GM12891 (cell line): Measurements from ENCODE around the gene KIAA1549.

Experiments
- DNase-seq: peaks from one replicate; pipeline ENCODE4 v3.0.0; 2011; ENCODE audit warnings: low spot score; ENCODE audit not compliant: insufficient read length
- FAIRE-seq: peaks from 2 replicates; lab custom pipeline; 2011; peaks lifted over from hg19 to GRCh38; lab: Jason Lieb, UNC
- PAX5 ChIP-seq: IDR thresholded peaks from 2 replicates; pipeline ENCODE4 v1.6.1; 2011; ENCODE audit warnings: low read length, moderate library complexity, mild to moderate bottlenecking; ENCODE audit not compliant: insufficient read depth, severe bottlenecking
- POLR2A ChIP-seq: IDR thresholded peaks from 2 replicates; pipeline ENCODE4 v1.6.1; 2011; ENCODE audit warnings: low read depth, low read length, control low read depth
- POLR2AphosphoS5 ChIP-seq: IDR thresholded peaks from 2 replicates; pipeline ENCODE4 v1.6.1; 2011; ENCODE audit warnings: low read depth, low read length, control low read depth
- POU2F2 ChIP-seq: IDR thresholded peaks from 2 replicates; pipeline ENCODE4 v1.6.1; 2011; ENCODE audit warnings: low read depth, mild to moderate bottlenecking, control low read depth, low read length, moderate library complexity
- SPI1 ChIP-seq: IDR thresholded peaks from 2 replicates; pipeline ENCODE4 v1.6.1; 2011; ENCODE audit warnings: low read depth, low read length, control low read depth
- TAF1 ChIP-seq: IDR thresholded peaks from 2 replicates; pipeline ENCODE4 v1.6.1; 2011; ENCODE audit warnings: low read depth, low read length, control low read depth

KIAA1549 gene

GRCh38 chr7:138878856-138879255 lies 102.3 kb downstream of the KIAA1549 start:
- TF ChIP-seq TAF1 (no peak), POLR2AphosphoS5 (no peak), POU2F2 (no peak)
- DNase-seq: no peak
- no peak for FAIRE-seq

- FAIRE-seq: no peak
Observed at GRCh38 chr7:138878051-138878450, 103.1 kb downstream of the KIAA1549 start.

DNA sequence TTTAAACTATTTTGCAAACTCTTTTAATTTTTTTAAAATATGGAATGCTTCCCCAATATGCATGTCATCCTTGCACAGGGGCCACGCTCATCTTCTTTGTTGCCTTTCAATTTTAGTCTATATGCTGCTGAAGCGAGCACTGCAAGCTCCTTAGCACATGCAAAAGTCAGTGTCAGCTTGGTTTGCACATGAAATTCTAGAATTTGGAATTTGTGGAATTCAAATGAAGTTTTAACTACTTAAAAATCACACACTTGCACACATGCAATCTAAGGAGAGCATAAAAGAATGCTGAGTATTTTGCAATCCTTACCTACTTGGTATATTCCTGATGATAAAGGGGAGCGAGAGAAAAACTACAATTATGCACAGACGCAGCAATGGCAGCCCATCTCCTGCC lies 104.9 kb downstream of the KIAA1549 start:
- FAIRE-seq (no peak), DNase-seq (no peak)
- no peak for TF ChIP-seq POLR2A
- no peak for TF ChIP-seq POU2F2
- no peak for TF ChIP-seq POLR2AphosphoS5
- no peak for TF ChIP-seq PAX5
- no peak for TF ChIP-seq SPI1
- no peak for TF ChIP-seq TAF1

More at GRCh38 chr7:138878051-138878450, 103.1 kb downstream of the KIAA1549 start:
- TF ChIP-seq SPI1 (no peak), POLR2AphosphoS5 (no peak), POLR2A (no peak), TAF1 (no peak), POU2F2 (no peak)
- no peak for DNase-seq

- TF ChIP-seq POLR2AphosphoS5: no peak
- no peak for TF ChIP-seq SPI1
- no peak for TF ChIP-seq PAX5
- no peak for TF ChIP-seq POU2F2
- no peak for TF ChIP-seq POLR2A
- TF ChIP-seq TAF1: no peak
- DNase-seq: no peak
- no peak for FAIRE-seq
Observed at GRCh38 chr7:138875794-138876193, 105.4 kb downstream of the KIAA1549 start.

DNA sequence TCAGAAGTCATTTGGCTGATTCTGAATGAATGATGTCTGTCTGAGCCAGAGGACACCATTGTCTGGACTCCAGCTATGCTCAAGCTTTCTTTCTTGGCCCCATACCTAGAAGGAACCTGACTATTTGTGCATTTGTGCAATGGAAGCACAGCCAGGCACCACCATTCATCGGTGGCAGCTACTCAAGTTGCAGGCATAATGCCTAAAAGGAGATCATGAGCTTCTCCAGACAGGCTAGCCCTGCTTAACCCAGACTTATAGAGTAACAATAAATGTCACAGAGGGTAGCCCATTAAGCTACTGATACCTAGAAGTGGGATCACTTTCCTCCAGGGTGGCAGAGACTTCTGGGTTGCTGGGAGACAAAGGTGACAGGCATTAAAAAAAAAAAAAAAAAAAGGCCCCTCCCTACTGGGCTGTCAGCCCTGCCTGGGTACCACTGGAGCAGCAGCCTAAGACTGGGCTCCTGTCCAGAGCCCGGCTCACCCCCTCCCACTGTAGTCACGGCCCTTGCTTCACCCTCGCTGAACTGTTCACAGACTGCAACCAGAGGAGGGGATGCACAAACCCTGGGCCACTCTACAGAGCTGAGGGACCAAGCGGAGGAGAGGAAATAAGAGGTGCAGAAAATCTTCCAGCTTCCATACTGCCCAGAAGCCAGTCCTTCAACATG lies 107.8 kb downstream of the KIAA1549 start:
- DNase-seq (no peak), FAIRE-seq (no peak)
- TF ChIP-seq POLR2A: no peak
- TF ChIP-seq POLR2AphosphoS5: no peak
- TF ChIP-seq SPI1: no peak
- TF ChIP-seq PAX5: no peak
- TF ChIP-seq POU2F2: no peak
- no peak for TF ChIP-seq TAF1

- DNase-seq (no peak), FAIRE-seq (no peak)
- no peak for TF ChIP-seq POLR2A
- no peak for TF ChIP-seq POLR2AphosphoS5
- no peak for TF ChIP-seq SPI1
- no peak for TF ChIP-seq TAF1
- TF ChIP-seq PAX5: no peak
- no peak for TF ChIP-seq POU2F2
Observed at GRCh38 chr7:138872576-138872975, 108.6 kb downstream of the KIAA1549 start.

GRCh38 chr7:138871814-138872090 lies 109.4 kb downstream of the KIAA1549 start:
- DNase-seq (no peak), FAIRE-seq (no peak)
- TF ChIP-seq POLR2AphosphoS5: no peak
- no peak for TF ChIP-seq SPI1
- TF ChIP-seq POU2F2: no peak
- TF ChIP-seq POLR2A: no peak
- no peak for TF ChIP-seq TAF1
- no peak for TF ChIP-seq PAX5

DNA sequence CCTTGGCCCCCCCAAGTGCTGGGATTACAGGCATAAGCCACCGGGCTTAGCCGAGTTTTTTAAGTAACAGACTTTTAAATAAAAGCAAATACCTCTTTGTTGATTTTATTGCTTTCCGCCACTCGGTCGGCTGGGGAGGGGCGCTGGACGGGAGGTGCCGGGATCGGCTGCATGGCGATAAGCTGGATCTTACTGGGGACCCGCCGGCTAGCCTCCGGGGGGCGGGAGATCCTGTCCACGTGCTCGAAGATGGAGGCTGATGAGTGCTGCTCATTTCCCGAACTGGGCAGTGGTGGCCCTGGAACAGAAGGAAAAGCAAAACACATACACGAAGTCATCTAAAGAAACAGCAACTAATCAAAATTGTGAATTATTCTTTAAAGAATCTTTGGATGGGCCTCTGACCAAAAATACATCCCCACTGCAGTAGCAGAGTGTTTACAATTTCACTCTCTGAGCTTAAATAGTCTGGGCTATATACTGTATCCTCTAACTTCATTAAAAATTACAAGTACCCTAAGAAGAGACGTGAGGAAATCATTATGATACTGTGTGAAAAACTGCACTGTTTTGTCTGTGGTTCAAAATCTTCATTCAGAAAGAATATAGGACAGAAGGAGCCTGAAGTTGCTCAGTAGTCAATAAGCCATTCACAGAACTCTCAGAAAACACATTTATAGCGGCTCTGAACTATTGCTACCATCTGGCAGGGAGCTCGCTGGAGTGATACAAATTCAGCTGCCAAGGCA lies 110.0 kb downstream of the KIAA1549 start:
- TF ChIP-seq TAF1: no peak
- no peak for TF ChIP-seq SPI1
- no peak for TF ChIP-seq POLR2AphosphoS5
- no peak for TF ChIP-seq POLR2A
- TF ChIP-seq POU2F2: no peak
- no peak for TF ChIP-seq PAX5
- no peak for FAIRE-seq
- no peak for DNase-seq

DNA sequence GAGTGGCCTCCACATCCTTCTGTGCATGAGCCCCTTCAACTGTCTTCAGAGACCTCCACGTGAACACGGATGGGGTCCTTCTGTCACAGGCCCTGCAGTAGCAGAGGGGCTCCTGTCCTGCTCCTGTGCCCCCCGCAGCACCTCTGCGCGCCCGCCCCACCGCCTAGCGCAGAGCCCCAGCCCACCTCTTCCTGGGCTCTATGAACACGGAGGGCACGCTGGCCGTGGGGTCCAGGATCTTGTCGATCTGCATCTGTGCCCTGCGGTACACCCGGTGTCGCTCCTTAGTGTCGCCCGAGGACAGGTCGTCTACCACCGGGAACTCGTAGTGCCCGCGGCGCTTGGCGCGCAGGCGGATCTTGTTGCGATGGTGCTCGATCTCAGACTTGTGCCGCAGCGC lies 111.8 kb downstream of the KIAA1549 start:
- TF ChIP-seq SPI1 (no peak), POU2F2 (no peak), POLR2AphosphoS5 (no peak), TAF1 (no peak), POLR2A (no peak), PAX5 (no peak)
- no peak for FAIRE-seq
- DNase-seq: no peak

DNA sequence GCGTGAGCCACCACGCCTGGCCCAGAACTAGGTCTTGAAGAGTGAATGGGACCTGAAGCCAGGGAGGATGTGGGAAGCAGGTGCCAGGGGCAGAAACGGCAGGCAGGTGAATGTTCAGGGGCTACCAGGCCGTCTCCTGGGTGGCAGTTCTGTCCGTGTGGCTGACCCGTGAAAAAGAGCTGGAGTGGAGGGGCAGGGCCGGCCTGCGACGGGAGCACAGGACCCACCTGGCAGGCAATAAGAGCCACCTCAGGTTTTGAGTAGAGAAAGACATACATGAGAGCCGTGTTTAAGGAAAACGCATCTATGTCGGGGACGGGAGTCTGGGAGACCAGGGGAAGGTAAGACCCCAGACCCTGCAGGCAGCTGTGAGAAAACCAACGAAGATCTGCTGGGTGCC lies 112.5 kb downstream of the KIAA1549 start:
- DNase-seq (no peak), FAIRE-seq (no peak)
- TF ChIP-seq POU2F2 (no peak), SPI1 (no peak), POLR2A (no peak), PAX5 (no peak), POLR2AphosphoS5 (no peak), TAF1 (no peak)
